Pons (tissue), 1 donor: ENCODE measurements around the gene ZNF200.

Experiments
- DNase-seq: peaks from one replicate; pipeline ENCODE4 v3.0.0-alpha.2; 2016; ENCODE audit warnings: low spot score

The ZNF200 gene

DNA sequence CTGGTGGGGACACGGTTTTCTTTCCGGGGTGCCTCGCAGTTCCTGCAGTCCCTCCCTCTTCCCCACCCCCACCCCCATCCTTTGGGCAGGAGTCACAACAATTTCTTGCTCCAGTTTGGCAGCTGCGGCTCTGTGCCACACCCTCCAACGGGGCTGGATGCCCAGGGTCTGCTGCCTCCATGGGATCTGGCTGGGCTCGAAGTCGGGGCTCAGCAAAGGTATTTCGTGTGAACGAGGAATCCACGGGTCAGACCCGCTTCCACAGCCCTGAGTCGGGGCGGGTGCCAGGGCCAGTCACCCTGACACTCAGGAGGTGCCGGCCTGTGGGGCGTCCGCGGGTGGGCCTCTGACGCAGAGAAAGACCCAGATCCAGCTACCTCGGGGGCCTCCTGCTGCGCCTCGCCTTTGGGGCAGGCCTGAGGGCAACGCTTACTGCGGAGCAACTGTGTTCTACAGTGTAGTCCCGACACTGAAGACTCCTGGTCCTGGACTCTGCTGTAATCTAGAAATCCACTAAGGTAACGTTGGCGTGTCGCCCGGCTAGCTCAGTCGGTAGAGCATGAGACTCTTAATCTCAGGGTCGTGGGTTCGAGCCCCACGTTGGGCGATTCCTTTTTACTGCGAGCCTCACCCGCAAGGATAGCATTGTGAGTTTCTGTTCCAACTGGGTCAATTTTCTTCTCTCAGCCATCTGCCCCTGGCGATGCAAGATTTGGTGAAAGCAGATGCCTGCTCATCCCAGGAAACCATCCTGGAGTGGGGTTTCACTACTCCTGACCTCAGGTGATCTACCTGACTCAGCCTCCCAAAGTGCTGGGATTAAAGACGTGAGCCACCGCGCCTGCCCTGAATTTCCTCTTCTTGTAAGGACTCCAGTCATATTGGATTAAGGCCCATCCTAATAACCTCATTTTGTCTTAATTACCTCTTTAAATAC is 59.5 kb downstream of the ZNF200 start:
- no peak for DNase-seq

DNA sequence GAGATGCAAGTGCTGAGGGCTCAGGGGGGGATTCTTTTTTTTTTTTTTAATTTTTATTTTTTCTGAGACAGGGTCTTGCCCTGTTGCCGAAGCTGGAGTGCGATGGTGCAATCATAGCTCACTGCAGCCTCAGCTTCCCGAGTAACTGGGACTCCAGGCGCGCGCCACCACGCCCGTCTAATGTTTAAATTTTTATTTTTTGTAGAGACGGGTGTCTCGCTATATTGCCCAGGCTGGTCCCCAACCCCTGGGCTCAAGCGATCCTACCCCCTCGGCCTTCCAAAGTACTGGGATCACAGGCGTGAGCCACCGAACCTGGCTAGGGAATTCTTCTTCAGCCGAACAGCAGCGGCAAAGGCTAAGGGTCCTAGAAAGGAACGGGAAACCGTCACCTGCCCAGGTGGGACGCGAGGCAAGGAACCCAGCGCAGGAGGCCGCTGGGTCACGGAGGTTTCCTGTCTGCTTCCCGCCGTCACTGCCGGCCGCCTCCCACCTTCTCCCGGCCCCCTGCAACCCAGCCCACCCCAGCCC is 60.3 kb downstream of the ZNF200 start:
- no peak for DNase-seq

DNA sequence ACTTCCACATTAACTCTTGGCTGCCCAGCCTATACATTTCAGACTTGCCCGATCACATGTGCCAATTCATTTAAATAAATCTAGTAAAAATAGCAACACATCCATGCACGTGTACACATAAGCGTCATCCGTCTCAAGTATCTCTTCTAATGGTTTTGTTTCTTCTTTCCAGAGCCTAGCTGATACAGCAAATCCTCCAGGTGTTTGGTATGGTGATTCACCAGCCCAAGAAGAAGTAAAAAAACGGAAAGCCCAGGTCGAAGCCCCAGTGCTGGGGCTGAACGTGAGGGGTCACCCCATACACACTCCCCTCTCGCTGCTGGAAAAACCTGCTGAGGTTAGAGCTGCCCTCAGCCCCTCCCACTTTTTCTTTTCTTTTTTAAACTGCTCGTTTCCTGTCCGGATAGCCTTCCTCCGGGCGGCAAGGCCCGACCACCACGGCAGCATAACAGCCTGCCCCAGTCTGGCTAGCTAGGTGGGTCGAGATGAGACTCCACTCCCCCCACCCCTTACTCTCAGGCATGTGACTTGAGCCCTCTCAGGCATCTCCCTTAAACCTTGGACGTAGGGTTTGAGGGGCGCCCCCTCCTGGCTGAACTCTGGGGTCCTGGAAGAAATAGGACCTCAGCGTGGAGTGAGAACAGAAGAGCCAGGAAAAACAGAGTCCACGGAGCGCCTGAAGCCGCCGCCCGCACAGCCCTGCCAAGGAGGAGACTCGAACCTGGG is 60.9 kb downstream of the ZNF200 start:
- DNase-seq, result no peak
